ENCODE measurements around the gene AIFM3.
"Not testable (repeated sequence)": the region's sequence is repeated elsewhere in the genome, so short reads cannot be mapped to it uniquely, and the experiment has no call there.

Gene AIFM3

GRCh38 chr22:20972014-20972694 is 5.1 kb downstream of the AIFM3 start:
- peak; percentile 25 for DNase-seq
- in situ Hi-C loops (cut with MboI; ENCODE audit: low pct_unique_long_range_greater_than_20kb, low sequenced_read_pairs), result not testable (repeated sequence)

GRCh38 chr22:20972933-20973577 is 6.0 kb downstream of the AIFM3 start:
- no peak for DNase-seq
- in situ Hi-C loops (cut with MboI; ENCODE audit: low pct_unique_long_range_greater_than_20kb, low sequenced_read_pairs), result no loop called here

GRCh38 chr22:20973634-20974286 is 6.7 kb downstream of the AIFM3 start:
- in situ Hi-C loops (cut with MboI; ENCODE audit: low pct_unique_long_range_greater_than_20kb, low sequenced_read_pairs), result no loop called here
- DNase-seq, result no peak

- no peak for DNase-seq
- in situ Hi-C loops (cut with MboI; ENCODE audit: low pct_unique_long_range_greater_than_20kb, low sequenced_read_pairs), result no loop called here
These were observed 7.4 kb downstream of the AIFM3 start for GRCh38 chr22:20974336-20974955.

- in situ Hi-C loops (cut with MboI; ENCODE audit: low pct_unique_long_range_greater_than_20kb, low sequenced_read_pairs), result no loop called here
These were observed 8.7 kb downstream of the AIFM3 start for GRCh38 chr22:20975541-20976290.

GRCh38 chr22:20976291-20976877 is 9.3 kb downstream of the AIFM3 start:
- in situ Hi-C loops (cut with MboI; ENCODE audit: low pct_unique_long_range_greater_than_20kb, low sequenced_read_pairs), result no loop called here
- DNase-seq, result no peak

More at GRCh38 chr22:20975541-20976290, 8.7 kb downstream of the AIFM3 start:
- no peak for DNase-seq

GRCh38 chr22:20977019-20977418 is 10.0 kb downstream of the AIFM3 start:
- in situ Hi-C loops (cut with MboI; ENCODE audit: low pct_unique_long_range_greater_than_20kb, low sequenced_read_pairs), result no loop called here
- no peak for DNase-seq

GRCh38 chr22:20977516-20978170 is 10.6 kb downstream of the AIFM3 start:
- no peak for DNase-seq
- in situ Hi-C loops (cut with MboI; ENCODE audit: low pct_unique_long_range_greater_than_20kb, low sequenced_read_pairs), result no loop called here

GRCh38 chr22:20978419-20978818 is 11.4 kb downstream of the AIFM3 start:
- no peak for DNase-seq
- in situ Hi-C loops (cut with MboI; ENCODE audit: low pct_unique_long_range_greater_than_20kb, low sequenced_read_pairs), result no loop called here

- in situ Hi-C loops (cut with MboI; ENCODE audit: low pct_unique_long_range_greater_than_20kb, low sequenced_read_pairs), result no loop called here
- DNase-seq, result no peak
These were observed 12.3 kb downstream of the AIFM3 start for GRCh38 chr22:20979243-20979809.

- no peak for DNase-seq
- in situ Hi-C loops (cut with MboI; ENCODE audit: low pct_unique_long_range_greater_than_20kb, low sequenced_read_pairs), result no loop called here
These were observed 12.9 kb downstream of the AIFM3 start for GRCh38 chr22:20979940-20980453.

GRCh38 chr22:20980523-20980922 is 13.5 kb downstream of the AIFM3 start:
- in situ Hi-C loops (cut with MboI; ENCODE audit: low pct_unique_long_range_greater_than_20kb, low sequenced_read_pairs), result no loop called here
- no peak for DNase-seq

GRCh38 chr22:20980938-20981722 is 14.1 kb downstream of the AIFM3 start:
- DNase-seq, result no peak
- in situ Hi-C loops (cut with MboI; ENCODE audit: low pct_unique_long_range_greater_than_20kb, low sequenced_read_pairs), result no loop called here

GRCh38 chr22:20981787-20982562 is 14.9 kb downstream of the AIFM3 start, which contains the start of gene LZTR1:
Gene LZTR1, plus strand, starts transcription at chr22:20982297. Its CDS starts 75 bp downstream, at chr22:20982372.
- in situ Hi-C loops (cut with MboI; ENCODE audit: low pct_unique_long_range_greater_than_20kb, low sequenced_read_pairs), result no loop called here
- peak; percentile 86 for DNase-seq

GRCh38 chr22:20982563-20982882 is 15.5 kb downstream of the AIFM3 start:
- in situ Hi-C loops (cut with MboI; ENCODE audit: low pct_unique_long_range_greater_than_20kb, low sequenced_read_pairs), result no loop called here
- no peak for DNase-seq

- in situ Hi-C loops (cut with MboI; ENCODE audit: low pct_unique_long_range_greater_than_20kb, low sequenced_read_pairs), result no loop called here
- DNase-seq, result no peak
These were observed 16.2 kb downstream of the AIFM3 start for GRCh38 chr22:20983081-20983771.

Data from KBM-7 (cell line).